HT1080 (cell line): ENCODE measurements around the gene USP20. TPM values are rescaled to one million over a fixed set of nuclear protein-coding genes. Genes with fewer than 3 reads are reported as not detected.

Experiments used
- DNase-seq: peaks from one replicate; pipeline ENCODE4 v3.0.0-alpha.2; 2015; ENCODE audit warnings: low read depth
- total RNA-seq: library from RNA; depleted of rRNA; stranded (reverse); fragments of >200 nt; shearing (Covaris generic); gene quantifications from 2 replicates; pipeline ENCODE4 v1.2.3, GENCODE V29; 2014

The USP20 gene
- total RNA-seq, 1 experiment from 2014 or later, result 5.9 TPM

GRCh38 chr9:129853614-129854013 is 18.4 kb downstream of the USP20 start:
- no peak for DNase-seq

GRCh38 chr9:129854588-129855110 is 19.4 kb downstream of the USP20 start:
- DNase-seq, result no peak

DNA sequence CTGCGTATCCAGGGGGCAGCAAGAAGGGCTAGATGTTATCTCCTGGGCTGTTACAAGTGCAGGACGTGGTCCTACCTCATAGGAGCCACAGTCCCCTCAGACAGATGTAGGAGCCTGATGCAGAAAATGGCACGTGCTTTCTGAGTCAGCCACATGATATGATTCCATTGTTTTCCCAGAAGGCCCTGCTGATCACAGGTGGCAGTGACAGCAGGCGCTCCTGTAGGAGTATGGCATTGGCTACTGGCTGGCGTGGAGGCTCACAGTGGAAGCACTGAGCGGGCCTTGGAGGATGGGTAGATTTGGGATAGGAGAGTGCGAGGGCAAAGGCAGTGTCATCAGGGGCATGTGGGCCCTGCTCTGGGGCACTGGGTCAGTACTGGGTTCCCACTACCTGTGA is 21.9 kb downstream of the USP20 start:
- DNase-seq, result no peak

GRCh38 chr9:129858167-129858962 is 23.1 kb downstream of the USP20 start:
- no peak for DNase-seq

DNA sequence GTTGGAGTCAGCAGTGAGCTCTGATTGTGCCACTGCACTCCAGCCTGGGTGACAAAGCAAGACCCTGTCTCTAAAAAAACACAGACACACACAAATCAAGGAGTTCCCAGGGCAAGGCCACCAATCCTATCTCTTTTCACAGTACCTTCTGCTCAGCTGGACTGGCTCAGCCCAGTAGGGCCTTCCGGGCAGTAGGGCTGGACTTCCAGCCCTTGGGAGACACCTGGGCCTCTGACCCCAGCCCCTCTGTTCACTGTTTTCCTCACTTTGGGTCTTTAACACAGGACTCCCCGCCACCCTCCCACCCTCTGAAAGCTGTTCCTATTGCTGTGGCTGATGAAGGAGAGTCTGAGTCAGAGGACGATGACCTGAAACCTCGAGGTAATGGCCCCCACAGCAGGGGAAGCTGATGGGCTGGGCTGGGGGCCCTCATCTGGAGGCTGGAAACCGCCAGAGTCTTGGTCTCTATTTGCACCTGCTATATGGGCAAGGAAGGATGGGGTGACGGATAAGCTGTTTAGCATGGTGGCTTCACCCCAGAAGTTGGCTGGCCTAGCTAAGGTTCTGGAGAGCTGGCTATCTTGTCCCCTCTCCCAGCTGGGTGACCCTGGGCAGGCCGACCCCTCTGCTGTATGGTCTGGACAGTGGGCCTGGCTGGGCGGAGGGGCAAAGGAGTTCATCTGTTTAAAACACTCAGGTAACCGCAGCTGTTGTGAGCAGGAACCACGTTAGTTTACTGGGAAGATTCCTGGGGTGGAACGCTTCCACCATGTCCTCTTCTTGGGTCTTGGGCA is 25.6 kb downstream of the USP20 start:
- DNase-seq, result no peak

DNA sequence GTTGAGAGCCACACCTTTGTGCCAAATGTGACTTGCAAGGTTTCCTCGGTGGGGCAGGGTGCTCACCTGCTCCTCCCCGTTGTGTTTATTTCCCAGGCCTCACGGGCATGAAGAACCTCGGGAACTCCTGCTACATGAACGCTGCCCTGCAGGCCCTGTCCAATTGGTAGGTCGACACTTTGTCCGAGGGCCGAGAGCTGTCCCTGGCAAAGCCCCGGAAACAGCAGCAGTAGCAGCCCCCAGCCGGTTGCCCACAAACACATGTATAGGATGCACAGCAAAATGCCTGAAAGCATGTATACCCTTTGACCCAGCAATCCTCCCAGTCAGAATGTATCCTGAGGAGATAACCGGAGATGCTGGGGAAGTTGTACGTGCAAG is 26.2 kb downstream of the USP20 start:
- DNase-seq, result no peak

GRCh38 chr9:129863059-129863690 is 27.9 kb downstream of the USP20 start:
- peak; percentile 78 for DNase-seq

GRCh38 chr9:129864991-129865647 is 29.9 kb downstream of the USP20 start:
- no peak for DNase-seq

GRCh38 chr9:129865668-129866320 is 30.5 kb downstream of the USP20 start:
- DNase-seq, result no peak

DNA sequence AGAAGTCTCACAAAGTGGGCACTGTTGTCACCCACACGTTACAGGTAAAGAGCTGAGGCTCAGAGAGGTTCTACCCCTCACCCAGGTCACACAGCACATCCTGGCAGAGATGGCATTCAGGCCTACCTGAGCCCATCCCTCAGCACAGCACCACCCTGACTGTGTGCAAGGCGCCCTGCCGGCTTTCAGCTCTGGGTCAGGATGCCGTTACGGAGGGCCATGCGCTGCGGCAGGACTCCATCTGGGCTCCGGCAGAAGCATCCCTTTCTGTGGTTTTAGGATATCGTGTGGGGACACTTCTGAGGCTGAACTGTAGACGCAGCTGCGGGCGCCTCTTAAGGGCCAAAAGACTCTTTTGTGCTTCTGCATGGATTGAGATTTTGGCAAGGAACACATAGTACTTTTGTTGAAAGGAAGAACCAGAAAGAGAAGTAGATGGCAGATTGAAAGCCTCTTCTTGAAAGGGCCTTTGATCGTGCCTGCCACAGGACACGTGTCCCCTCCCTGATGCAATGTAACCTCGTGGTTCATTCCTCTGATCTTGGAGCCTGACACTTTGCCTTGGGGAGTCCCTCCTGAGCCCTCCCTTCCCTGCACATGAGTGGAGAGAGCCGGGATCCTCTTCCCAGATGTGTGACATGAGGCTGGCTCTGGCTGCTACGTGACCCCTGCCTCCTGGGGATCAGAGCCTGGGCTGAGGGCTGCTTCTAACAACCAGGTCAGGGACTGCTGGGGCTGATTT is 31.3 kb downstream of the USP20 start:
- DNase-seq, result no peak

DNA sequence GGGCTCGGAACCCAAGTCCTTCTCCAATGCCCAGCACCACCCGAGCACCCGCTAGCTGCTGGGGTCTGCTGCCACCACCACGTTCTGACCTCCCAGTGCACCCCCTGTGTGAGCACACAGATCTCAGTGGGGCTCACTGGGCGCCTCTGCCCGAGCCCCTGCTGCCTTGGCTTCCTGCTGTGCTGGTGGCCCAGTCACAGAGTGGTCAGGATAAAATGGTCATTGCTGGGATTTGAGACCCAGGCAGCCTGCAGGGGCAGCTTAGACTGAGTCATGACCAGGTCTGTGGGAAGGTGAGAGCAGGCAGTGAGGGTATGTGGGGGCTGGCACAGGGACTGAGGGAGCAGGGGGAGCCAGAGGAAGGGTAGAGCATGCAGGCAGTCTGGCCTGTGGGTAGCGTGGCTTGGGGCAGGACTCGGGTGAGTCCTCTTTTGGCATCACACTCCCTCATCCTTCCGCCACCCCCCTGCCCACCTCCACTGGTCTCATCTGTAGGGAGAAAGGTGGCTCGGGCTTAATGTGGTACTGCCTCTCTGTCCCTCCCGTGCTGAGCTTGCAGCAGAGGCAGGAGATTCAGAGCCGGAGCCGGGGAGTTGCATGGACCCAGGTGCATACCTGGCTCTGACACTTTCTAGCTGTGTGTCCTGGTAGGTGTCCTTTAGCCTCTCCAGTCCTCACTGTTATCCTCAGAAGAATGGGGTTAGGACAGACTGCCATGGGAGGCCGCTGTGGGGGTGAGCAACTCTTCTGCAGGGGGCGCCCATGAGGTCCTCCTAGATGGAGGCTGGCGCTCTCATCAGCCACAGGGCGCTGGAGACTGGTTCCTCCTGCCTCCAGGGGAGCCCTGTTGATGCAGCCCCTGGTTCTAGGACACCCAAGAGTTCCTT is 32.1 kb downstream of the USP20 start:
- DNase-seq, result no peak

DNA sequence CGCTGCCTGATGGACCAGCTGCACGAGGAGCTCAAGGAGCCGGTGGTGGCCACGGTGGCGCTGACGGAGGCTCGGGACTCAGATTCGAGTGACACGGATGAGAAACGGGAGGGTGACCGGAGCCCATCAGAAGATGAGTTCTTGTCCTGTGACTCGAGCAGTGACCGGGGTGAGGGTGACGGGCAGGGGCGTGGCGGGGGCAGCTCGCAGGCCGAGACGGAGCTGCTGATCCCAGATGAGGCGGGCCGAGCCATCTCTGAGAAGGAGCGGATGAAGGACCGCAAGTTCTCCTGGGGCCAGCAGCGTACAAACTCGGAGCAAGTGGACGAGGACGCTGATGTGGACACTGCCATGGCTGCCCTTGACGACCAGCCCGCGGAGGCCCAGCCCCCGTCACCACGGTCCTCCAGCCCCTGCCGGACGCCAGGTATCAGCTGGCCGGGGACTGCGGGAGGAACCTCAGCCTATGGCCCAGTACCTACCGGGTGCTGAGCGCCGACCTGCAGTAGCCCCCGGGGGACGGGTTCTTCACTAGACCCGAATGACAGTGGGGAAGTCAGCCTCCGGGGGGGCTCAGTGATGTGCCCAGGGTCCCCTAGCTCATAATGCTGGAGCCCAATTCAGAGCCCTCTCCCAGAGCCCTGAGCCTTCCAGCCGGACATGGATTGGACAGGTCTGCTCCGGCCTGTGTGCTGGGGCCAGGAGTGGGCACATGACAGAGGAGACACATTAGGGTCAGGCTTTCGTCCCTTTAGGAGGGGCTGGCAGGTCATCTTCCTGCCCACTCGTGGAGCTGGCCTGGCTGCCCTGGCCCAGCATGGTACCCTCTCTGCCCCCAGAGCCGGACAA is 33.0 kb downstream of the USP20 start:
- DNase-seq, result no peak

DNA sequence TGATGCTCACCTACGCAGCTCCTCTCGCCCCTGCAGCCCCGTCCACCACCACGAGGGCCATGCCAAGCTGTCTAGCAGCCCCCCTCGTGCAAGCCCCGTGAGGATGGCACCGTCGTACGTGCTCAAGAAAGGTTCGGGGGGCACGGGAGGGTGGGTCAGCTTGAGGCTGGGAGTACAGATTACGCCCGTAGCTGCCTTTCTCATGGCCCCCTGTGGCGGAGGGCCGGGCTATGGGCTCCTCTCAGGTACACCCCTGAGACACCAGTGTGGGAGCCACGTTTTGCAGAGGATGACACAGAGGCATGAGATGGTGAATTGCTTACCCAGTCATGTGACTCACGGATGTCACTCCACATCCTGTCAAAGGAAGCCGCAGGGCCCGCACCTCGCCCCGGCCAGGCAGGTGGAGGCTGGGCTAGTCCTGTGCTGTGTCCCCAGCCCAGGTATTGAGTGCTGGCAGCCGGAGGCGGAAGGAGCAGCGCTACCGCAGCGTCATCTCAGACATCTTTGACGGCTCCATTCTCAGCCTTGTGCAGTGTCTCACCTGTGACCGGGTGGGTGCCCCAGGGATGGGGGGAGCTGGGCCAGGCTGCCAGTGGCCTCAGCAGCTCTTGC is 33.7 kb downstream of the USP20 start:
- peak; percentile 40 for DNase-seq

- DNase-seq, result no peak
These were observed 34.6 kb downstream of the USP20 start for GRCh38 chr9:129869585-129870501.

DNA sequence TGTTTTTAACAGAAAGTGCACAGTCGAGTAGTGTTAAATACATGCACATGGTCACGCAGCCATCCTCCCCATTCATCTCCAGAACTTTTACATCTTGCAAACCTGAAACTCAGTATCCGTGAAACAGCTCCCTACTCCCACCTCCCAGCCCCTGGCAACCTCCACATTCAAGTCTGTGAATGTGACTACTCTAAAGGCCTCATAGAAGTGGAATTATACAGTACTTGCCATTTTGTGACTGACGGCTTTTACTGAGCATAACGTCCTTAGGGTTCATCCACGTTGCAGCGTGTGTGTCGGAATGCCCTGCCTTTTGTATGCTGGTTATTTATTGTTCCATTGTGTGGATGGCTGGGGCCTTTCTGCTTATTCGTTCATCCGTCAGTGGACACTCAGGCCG is 35.8 kb downstream of the USP20 start:
- no peak for DNase-seq

GRCh38 chr9:129873563-129874190 is 38.4 kb downstream of the USP20 start:
- DNase-seq, result no peak
